ENCODE measurements around the gene ERCC1.

DNA sequence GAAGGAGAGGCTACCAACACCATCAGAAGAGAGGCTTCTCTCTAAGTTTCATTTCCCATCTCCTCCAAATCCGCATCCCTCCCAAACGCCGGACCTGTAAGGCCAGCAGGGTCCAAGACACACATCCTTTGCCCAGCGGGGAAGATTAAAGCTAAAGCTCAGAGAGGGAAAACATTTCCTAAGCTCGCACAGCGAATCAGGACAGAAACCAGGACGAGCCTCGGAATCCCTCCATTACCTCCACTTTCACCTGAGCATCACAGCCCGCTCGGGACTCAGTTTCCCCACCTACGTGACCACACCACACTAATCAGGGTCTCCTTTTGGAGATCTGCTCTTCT, 43.4 kb upstream of the ERCC1 start:
- TF ChIP-seq, protein P1, sequence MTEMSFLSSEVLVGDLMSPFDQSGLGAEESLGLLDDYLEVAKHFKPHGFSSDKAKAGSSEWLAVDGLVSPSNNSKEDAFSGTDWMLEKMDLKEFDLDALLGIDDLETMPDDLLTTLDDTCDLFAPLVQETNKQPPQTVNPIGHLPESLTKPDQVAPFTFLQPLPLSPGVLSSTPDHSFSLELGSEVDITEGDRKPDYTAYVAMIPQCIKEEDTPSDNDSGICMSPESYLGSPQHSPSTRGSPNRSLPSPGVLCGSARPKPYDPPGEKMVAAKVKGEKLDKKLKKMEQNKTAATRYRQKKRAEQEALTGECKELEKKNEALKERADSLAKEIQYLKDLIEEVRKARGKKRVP (CRISPR knock-in tag; IDR thresholded peaks at IDR 0.05) = no peak
- no peak for TF ChIP-seq BHLHE40 (IDR thresholded peaks at IDR 0.05; ENCODE audit: low read length)
